ENCODE results near the gene FEZF2. TPM values are rescaled to one million over a fixed set of nuclear protein-coding genes. Genes with fewer than 3 reads are reported as not detected.

The FEZF2 gene
- polyA plus RNA-seq, 1 experiment: not detected

GRCh38 chr3:62403765-62404164 is 30.4 kb upstream of the FEZF2 start:
- Histone ChIP-seq H3K27ac (ENCODE audit: low read depth, low read length) (no peak overlapping the region), H3K27me3 (ENCODE audit: control insufficient read depth, insufficient read depth, low read length) (no peaks in the 10 kb centered on the region), H3K9me3 (ENCODE audit: control insufficient read depth, insufficient read depth, low read length) (no peaks in the 10 kb centered on the region), H3K4me3 (ENCODE audit: low read depth, low read length) (no peak overlapping the region)
- no peak for DNase-seq (ENCODE audit: low read depth, low spot score)
- ChIA-PET POLR2A (no interaction called here), CTCF (no interaction called here)
- TF ChIP-seq CTCF (IDR thresholded peaks at IDR 0.05; ENCODE audit: low read depth, low read length): no peak

GRCh38 chr3:62392626-62393292 is 19.4 kb upstream of the FEZF2 start:
- Histone ChIP-seq H3K9me3 (ENCODE audit: control insufficient read depth, insufficient read depth, low read length) (no peaks in the 10 kb centered on the region), H3K27ac (ENCODE audit: low read depth, low read length) (no peak overlapping the region), H3K4me3 (ENCODE audit: low read depth, low read length) (no peak overlapping the region), H3K27me3 (ENCODE audit: control insufficient read depth, insufficient read depth, low read length) (peaks cover 3% of the 10 kb centered on the region)
- no peak for DNase-seq (ENCODE audit: low read depth, low spot score)
- CTCF ChIA-PET: no interaction called here
- TF ChIP-seq CTCF (IDR thresholded peaks at IDR 0.05; ENCODE audit: low read depth, low read length): no peak
- POLR2A ChIA-PET: no interaction called here

GRCh38 chr3:62387251-62387650 is 13.9 kb upstream of the FEZF2 start:
- no peaks in the 10 kb centered on the region for H3K9me3 ChIP-seq (ENCODE audit: control insufficient read depth, insufficient read depth, low read length)
- no peak overlapping the region for H3K4me3 ChIP-seq (ENCODE audit: low read depth, low read length)
- peaks cover 3% of the 10 kb centered on the region for H3K27me3 ChIP-seq (ENCODE audit: control insufficient read depth, insufficient read depth, low read length)
- ChIA-PET CTCF (no interaction called here), POLR2A (no interaction called here)
- TF ChIP-seq CTCF (IDR thresholded peaks at IDR 0.05; ENCODE audit: low read depth, low read length): no peak
- no peak for DNase-seq (ENCODE audit: low read depth, low spot score)
- no peak overlapping the region for H3K27ac ChIP-seq (ENCODE audit: low read depth, low read length)

GRCh38 chr3:62379321-62379798 is 6.0 kb upstream of the FEZF2 start:
- no peak for TF ChIP-seq CTCF (IDR thresholded peaks at IDR 0.05; ENCODE audit: low read depth, low read length)
- POLR2A ChIA-PET: no interaction called here
- H3K4me3 ChIP-seq (ENCODE audit: low read depth, low read length): no peak overlapping the region
- H3K9me3 ChIP-seq (ENCODE audit: control insufficient read depth, insufficient read depth, low read length): peaks cover 7% of the 10 kb centered on the region; the same call in 1 of the 2 replicates
- DNase-seq (ENCODE audit: low read depth, low spot score): no peak
- no peak overlapping the region for H3K27ac ChIP-seq (ENCODE audit: low read depth, low read length)
- CTCF ChIA-PET: no interaction called here
- H3K27me3 ChIP-seq (ENCODE audit: control insufficient read depth, insufficient read depth, low read length): peaks cover 77% of the 10 kb centered on the region

GRCh38 chr3:62378921-62379320 is 5.6 kb upstream of the FEZF2 start:
- H3K27ac ChIP-seq (ENCODE audit: low read depth, low read length): no peak overlapping the region
- TF ChIP-seq CTCF (IDR thresholded peaks at IDR 0.05; ENCODE audit: low read depth, low read length): no peak
- ChIA-PET CTCF (no interaction called here), POLR2A (no interaction called here)
- peaks cover 7% of the 10 kb centered on the region; the same call in 1 of the 2 replicates for H3K9me3 ChIP-seq (ENCODE audit: control insufficient read depth, insufficient read depth, low read length)
- peaks cover 80% of the 10 kb centered on the region for H3K27me3 ChIP-seq (ENCODE audit: control insufficient read depth, insufficient read depth, low read length)
- H3K4me3 ChIP-seq (ENCODE audit: low read depth, low read length): no peak overlapping the region
- DNase-seq (ENCODE audit: low read depth, low spot score): no peak
